HG02678 (cell line): ENCODE measurements around the gene OR5K1.
A peak's percentile ranks its signal among the peaks of the same experiment; 100 is the strongest.

Experiments used
- ATAC-seq: cut with Tn5 transposase; IDR thresholded peaks from one replicate; pipeline ENCODE4 v1.9.1; 2021; ENCODE audit warnings: mild to moderate bottlenecking, moderate library complexity; ENCODE audit not compliant: unreplicated experiment

The OR5K1 gene

GRCh38 chr3:98462901-98463300 is at the start of gene OR5K1:
Gene OR5K1, plus strand, starts transcription at chr3:98463201. Its CDS starts 6,376 bp downstream, at chr3:98469577.
- no peak for ATAC-seq

- ATAC-seq, result no peak
These were observed 30.4 kb upstream of the OR5K1 start for GRCh38 chr3:98432575-98432974.

- ATAC-seq, result no peak
These were observed 29.2 kb upstream of the OR5K1 start for GRCh38 chr3:98433764-98434163.

GRCh38 chr3:98434412-98434811 is 28.6 kb upstream of the OR5K1 start:
- no peak for ATAC-seq

- no peak for ATAC-seq
These were observed 22.7 kb upstream of the OR5K1 start for GRCh38 chr3:98440283-98440682.

- ATAC-seq, result no peak
These were observed 17.0 kb upstream of the OR5K1 start for GRCh38 chr3:98445949-98446406.

- peak; percentile 44 for ATAC-seq
These were observed 13.3 kb upstream of the OR5K1 start for GRCh38 chr3:98449606-98450193.

- ATAC-seq, result no peak
These were observed 12.6 kb upstream of the OR5K1 start for GRCh38 chr3:98450372-98450771.

- no peak for ATAC-seq
These were observed 9.2 kb upstream of the OR5K1 start for GRCh38 chr3:98453827-98454226.

- ATAC-seq, result no peak
These were observed 8.1 kb upstream of the OR5K1 start for GRCh38 chr3:98454929-98455328.

GRCh38 chr3:98457543-98457942 is 5.5 kb upstream of the OR5K1 start:
- ATAC-seq, result no peak

GRCh38 chr3:98460220-98460619 is 2.8 kb upstream of the OR5K1 start:
- no peak for ATAC-seq

GRCh38 chr3:98482717-98483482 is 19.9 kb downstream of the OR5K1 start:
- ATAC-seq, result no peak

- ATAC-seq, result no peak
These were observed 20.6 kb downstream of the OR5K1 start for GRCh38 chr3:98483626-98484025.

- no peak for ATAC-seq
These were observed 34.4 kb downstream of the OR5K1 start, which contains the start of gene OR5K2 for GRCh38 chr3:98497381-98497780. Gene OR5K2, plus strand, starts transcription at chr3:98497681. Its CDS starts 0 bp downstream, at chr3:98497681.

- ATAC-seq, result no peak
These were observed 37.0 kb downstream of the OR5K1 start for GRCh38 chr3:98500019-98500418.

GRCh38 chr3:98501270-98501669 is 38.3 kb downstream of the OR5K1 start:
- no peak for ATAC-seq

GRCh38 chr3:98501863-98502576 is 39.0 kb downstream of the OR5K1 start:
- no peak for ATAC-seq

GRCh38 chr3:98504539-98504938 is 41.5 kb downstream of the OR5K1 start:
- ATAC-seq, result no peak

GRCh38 chr3:98508582-98508981 is 45.6 kb downstream of the OR5K1 start:
- ATAC-seq, result no peak

- ATAC-seq, result no peak
These were observed 49.6 kb downstream of the OR5K1 start for GRCh38 chr3:98512576-98512975.

- no peak for ATAC-seq
These were observed 50.1 kb downstream of the OR5K1 start for GRCh38 chr3:98513091-98513511.
